Nephron (organoid): Measurements from ENCODE around the gene KRT3.

Experiments used
- H3K27ac Mint-ChIP-seq, 3 experiments: 2 replicates each; pipeline ENCODE4 v1.8.0; 2020; ENCODE audit warnings: mixed read lengths in 3 of 3, mild to moderate bottlenecking in 2 of 3, moderate library complexity in 1 of 3
- H3K27me3 Mint-ChIP-seq: 2 replicates; pipeline ENCODE4 v1.8.0; 2021; ENCODE audit warnings: low read depth, mild to moderate bottlenecking, moderate library complexity, mixed read lengths
- H3K36me3 Mint-ChIP-seq: 2 replicates; pipeline ENCODE4 v1.8.0; 2020; ENCODE audit warnings: low read depth, mixed read lengths
- H3K4me1 Mint-ChIP-seq: 2 replicates; pipeline ENCODE4 v1.8.0; 2020; ENCODE audit warnings: mixed read lengths
- H3K4me3 Mint-ChIP-seq, 3 experiments: 2 replicates each; pipeline ENCODE4 v1.8.0; 2020; ENCODE audit warnings: mild to moderate bottlenecking in 3 of 3, mixed read lengths in 3 of 3, moderate library complexity in 2 of 3
- H3K9me3 Mint-ChIP-seq: 2 replicates; pipeline ENCODE4 v1.8.0; 2020; ENCODE audit warnings: mixed read lengths
- TF ChIP-seq, protein P1 (sequence below), 3 experiments: fragments of 200-600 bp; sonication (generic); IDR thresholded peaks; one replicate each; pipeline ENCODE4 v1.5.0; 2021; ENCODE audit warnings: antibody characterized with exemption in 3 of 3; ENCODE audit not compliant: unreplicated experiment in 3 of 3

Gene KRT3

DNA sequence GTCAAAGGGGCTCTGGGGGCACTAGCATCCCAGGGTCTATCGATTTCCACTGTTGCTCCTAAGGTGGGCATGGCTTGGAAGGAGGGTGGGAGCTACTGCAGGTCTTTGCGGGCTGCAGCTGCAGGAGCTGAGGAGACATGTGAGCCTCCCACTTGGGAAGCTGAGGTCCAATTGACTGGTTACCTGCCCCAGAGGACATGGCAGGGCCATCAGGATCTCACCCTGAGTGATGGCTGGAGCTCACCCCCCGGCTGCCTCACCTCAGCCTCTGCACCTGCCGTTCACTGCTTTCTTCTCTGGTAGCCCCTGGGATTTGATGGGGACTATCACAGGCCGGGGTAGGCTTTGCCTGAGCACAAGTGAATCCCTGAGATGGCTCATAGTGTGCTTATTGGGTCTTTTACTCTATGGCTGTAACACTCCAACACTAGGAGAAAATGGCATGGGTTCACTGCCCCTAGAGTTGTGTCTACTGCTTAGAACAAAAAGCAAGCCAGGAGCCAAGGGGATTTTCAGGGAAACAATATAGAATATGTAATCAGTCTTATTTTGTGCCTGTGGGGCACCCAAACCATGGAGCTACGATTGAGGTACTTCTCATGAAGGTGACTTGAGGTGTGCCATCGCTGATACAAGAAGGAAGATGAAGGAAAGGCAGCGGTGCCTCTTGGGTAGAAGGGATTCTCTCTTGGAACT is 21.2 kb upstream of the KRT3 start:
- no peaks in the 10 kb centered on the region for H3K36me3 Mint-ChIP-seq
- H3K4me3 Mint-ChIP-seq, result no peak overlapping the region

DNA sequence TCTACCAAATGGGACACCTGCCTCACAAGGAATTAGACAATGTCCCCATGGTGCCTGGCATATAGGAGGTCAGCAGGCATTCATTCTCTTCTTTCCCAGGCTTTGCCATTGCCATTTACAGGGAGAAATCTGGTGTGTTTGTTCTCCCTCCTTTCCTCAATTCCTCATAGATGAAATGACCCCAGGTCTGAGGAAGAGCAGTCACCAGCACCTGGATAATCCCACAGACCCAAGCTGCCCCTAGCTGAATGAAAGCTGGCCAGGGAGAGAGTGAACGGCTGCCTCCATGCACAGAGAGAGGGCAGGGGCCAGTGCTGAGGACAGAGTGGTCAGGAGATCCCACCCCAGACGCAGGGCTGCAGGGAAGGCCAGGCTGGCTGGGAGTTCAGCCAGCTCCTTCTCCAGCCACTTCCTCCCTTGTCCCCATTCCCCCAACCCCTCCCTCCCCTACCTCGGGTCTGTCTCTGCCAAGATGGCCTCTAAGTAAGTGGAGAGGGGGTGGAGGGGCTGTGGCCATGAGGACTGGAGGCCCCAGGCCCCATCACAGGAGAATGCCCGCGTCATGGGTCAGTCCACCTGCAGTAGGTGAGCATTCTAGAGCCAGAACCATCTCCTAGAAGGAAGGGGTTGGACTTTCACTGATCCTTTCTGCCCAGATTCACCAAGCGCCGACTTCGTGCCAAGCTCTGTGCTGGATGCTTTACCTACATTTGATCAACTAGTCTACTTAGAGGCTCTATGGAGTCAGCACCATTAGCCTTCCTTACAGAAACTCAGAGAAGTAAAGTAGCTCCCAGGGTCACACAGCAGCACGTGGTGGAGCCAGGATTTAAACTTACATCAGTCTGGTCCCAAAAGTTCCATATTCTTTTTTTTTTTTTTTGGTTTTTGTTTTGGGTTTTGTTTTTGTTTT is 20.0 kb upstream of the KRT3 start:
- TF ChIP-seq, protein P1, sequence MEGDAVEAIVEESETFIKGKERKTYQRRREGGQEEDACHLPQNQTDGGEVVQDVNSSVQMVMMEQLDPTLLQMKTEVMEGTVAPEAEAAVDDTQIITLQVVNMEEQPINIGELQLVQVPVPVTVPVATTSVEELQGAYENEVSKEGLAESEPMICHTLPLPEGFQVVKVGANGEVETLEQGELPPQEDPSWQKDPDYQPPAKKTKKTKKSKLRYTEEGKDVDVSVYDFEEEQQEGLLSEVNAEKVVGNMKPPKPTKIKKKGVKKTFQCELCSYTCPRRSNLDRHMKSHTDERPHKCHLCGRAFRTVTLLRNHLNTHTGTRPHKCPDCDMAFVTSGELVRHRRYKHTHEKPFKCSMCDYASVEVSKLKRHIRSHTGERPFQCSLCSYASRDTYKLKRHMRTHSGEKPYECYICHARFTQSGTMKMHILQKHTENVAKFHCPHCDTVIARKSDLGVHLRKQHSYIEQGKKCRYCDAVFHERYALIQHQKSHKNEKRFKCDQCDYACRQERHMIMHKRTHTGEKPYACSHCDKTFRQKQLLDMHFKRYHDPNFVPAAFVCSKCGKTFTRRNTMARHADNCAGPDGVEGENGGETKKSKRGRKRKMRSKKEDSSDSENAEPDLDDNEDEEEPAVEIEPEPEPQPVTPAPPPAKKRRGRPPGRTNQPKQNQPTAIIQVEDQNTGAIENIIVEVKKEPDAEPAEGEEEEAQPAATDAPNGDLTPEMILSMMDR (IDR thresholded peaks at IDR 0.05; ENCODE audit: unreplicated experiment in 3 of 3), result no peak
- peaks cover 9% of the 10 kb centered on the region for H3K27me3 Mint-ChIP-seq
- H3K4me3 Mint-ChIP-seq, result no peak overlapping the region
- no peaks in the 10 kb centered on the region for H3K9me3 Mint-ChIP-seq
- no peaks in the 10 kb centered on the region for H3K36me3 Mint-ChIP-seq
- no peak overlapping the region for H3K27ac Mint-ChIP-seq
- H3K4me1 Mint-ChIP-seq, result peaks cover 36% of the 10 kb centered on the region

More for the DNA sequence above, 21.2 kb upstream of the KRT3 start:
- H3K4me1 Mint-ChIP-seq, result peaks cover 40% of the 10 kb centered on the region
- H3K27ac Mint-ChIP-seq, result peak overlapping the region in 1 of 3 experiments; percentile 16
- H3K27me3 Mint-ChIP-seq, result peaks cover 9% of the 10 kb centered on the region
- H3K9me3 Mint-ChIP-seq, result no peaks in the 10 kb centered on the region
- TF ChIP-seq, protein P1 (IDR thresholded peaks at IDR 0.05; ENCODE audit: unreplicated experiment in 3 of 3), result no peak

DNA sequence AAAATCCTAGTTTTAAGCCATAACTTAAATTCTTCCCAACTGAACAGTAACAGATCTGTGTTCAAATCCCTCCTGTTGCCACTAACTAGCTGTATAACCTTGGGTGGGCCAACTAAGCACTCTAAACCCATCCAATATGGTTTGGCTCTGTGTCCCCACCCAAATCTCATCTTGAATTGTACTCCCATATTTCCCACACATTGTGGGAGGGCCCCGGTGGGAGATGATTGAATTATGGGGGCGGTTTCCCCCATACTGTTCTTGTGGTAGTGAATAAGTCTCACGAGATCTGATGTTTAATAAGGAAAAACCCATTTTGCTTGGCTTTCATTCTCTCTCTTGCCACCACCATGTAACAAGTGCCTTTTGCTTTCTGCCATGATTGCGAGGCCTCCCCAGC is 19.2 kb upstream of the KRT3 start:
- TF ChIP-seq, protein P1 (IDR thresholded peaks at IDR 0.05; ENCODE audit: unreplicated experiment in 3 of 3), result no peak
- no peaks in the 10 kb centered on the region for H3K9me3 Mint-ChIP-seq
- peaks cover 29% of the 10 kb centered on the region for H3K4me1 Mint-ChIP-seq
- no peak overlapping the region for H3K27ac Mint-ChIP-seq
- H3K4me3 Mint-ChIP-seq, result no peak overlapping the region
- no peaks in the 10 kb centered on the region for H3K36me3 Mint-ChIP-seq
- H3K27me3 Mint-ChIP-seq, result peaks cover 4% of the 10 kb centered on the region

DNA sequence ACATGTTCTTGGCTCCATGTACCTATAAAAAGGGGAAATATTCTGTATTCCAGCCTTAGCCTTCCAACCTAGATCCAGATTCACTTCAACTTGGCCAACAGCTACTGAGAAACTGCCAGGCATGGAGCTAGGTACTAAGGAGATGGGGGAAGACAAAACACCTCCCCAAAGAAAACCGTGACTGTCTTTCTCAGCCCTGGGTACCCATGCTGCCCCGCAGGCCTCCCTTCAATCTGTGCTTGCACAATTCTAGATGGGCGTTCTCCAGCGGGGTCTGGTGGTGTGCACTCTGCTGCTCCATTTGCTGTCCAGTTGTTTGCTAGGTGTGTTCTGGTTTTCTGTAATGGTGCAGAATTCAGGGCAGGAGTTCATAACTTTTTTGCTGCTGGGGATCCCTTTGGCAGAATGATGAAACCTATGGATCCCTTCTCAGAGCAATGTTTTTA is 18.8 kb upstream of the KRT3 start:
- peak overlapping the region in 1 of 3 experiments; percentile 21 for H3K27ac Mint-ChIP-seq
- no peaks in the 10 kb centered on the region for H3K9me3 Mint-ChIP-seq
- TF ChIP-seq, protein P1 (IDR thresholded peaks at IDR 0.05; ENCODE audit: unreplicated experiment in 3 of 3), result no peak
- H3K36me3 Mint-ChIP-seq, result no peaks in the 10 kb centered on the region
- H3K4me3 Mint-ChIP-seq, result no peak overlapping the region
- peaks cover 25% of the 10 kb centered on the region for H3K4me1 Mint-ChIP-seq
- peaks cover 5% of the 10 kb centered on the region for H3K27me3 Mint-ChIP-seq

DNA sequence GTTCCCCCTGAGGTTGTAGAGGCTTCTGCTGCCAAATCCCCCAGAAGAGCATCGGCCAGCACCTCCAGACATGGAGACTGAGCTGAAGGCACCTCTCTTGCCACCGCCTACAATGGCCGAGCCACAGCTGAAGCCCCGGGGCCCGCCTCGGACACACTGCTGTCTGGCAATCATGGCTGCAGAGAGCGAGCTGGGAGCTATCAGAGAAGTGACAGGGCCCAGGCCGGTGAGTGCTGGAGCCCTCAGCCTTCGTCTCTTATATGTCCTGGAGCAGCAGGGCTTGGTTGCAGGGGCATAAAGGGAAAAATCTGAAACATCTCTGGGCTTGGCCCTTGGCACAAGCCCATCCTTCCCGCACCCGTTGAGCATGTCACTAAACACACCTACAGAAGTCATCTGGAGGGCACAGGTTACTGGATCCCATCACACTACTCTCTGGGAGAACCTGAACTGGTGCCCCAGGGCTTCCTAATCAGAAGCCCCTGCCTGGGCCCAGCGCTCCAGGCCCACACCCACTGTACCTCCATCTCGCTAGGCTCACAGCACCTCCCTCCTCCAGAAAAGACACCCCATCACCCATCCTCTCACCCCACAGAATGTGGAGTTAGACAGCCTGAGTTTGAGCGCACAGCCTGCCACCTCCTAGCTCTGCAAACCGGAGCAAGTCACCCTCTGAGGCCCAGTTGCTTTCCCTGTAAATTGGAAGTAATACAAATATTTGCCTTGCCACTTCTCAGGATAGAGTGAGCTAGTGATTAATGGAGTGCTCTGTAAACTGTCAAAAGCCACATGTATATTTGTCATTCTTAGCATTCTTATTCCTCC is 18.2 kb upstream of the KRT3 start, which contains the start of gene KRT4:
KRT4 (minus strand) TSS at position 232 of the 825 bp plus-strand sequence; CDS start at position 174, 58 bp downstream.
- Mint-ChIP-seq H3K36me3 (no peaks in the 10 kb centered on the region), H3K27me3 (peaks cover 10% of the 10 kb centered on the region), H3K4me3 (no peak within 1 kb of the TSS), H3K27ac (peak within 1 kb of the TSS in 1 of 3 experiments; percentile 21), H3K4me1 (peaks cover 22% of the 10 kb centered on the region), H3K9me3 (no peaks in the 10 kb centered on the region)
- TF ChIP-seq, protein P1 (IDR thresholded peaks at IDR 0.05; ENCODE audit: unreplicated experiment in 3 of 3), result no peak
